ENCODE results near the gene MKNK2. TPM values are rescaled to one million over a fixed set of nuclear protein-coding genes. Genes with fewer than 3 reads are reported as not detected.
A peak's percentile ranks its signal among the peaks of the same experiment; 100 is the strongest.

The MKNK2 gene
- total and polyA plus RNA-seq, 2 of the 13 experiments (the other 11 are each of a cell fraction or from before 2014, with no cell fraction given): 44.9 to 112 TPM

- TF ChIP-seq, protein P1, sequence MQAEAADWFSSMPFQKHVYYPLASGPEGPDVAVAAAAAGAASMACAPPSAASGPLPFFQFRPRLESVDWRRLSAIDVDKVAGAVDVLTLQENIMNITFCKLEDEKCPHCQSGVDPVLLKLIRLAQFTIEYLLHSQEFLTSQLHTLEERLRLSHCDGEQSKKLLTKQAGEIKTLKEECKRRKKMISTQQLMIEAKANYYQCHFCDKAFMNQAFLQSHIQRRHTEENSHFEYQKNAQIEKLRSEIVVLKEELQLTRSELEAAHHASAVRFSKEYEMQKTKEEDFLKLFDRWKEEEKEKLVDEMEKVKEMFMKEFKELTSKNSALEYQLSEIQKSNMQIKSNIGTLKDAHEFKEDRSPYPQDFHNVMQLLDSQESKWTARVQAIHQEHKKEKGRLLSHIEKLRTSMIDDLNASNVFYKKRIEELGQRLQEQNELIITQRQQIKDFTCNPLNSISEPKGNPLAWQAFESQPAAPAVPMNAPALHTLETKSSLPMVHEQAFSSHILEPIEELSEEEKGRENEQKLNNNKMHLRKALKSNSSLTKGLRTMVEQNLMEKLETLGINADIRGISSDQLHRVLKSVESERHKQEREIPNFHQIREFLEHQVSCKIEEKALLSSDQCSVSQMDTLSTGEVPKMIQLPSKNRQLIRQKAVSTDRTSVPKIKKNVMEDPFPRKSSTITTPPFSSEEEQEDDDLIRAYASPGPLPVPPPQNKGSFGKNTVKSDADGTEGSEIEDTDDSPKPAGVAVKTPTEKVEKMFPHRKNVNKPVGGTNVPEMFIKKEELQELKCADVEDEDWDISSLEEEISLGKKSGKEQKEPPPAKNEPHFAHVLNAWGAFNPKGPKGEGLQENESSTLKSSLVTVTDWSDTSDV (CRISPR knock-in tag; IDR thresholded peaks at IDR 0.05): no peak
- TF ChIP-seq MXD4 (CRISPR knock-in tag; IDR thresholded peaks at IDR 0.05) (no peak), SAP130 (CRISPR knock-in tag; IDR thresholded peaks at IDR 0.05; ENCODE audit: low read depth) (0 out of 2 replicates have a peak, but pooled peaks have one; percentile 21), SIN3A (IDR thresholded peaks at IDR 0.05; ENCODE audit: borderline replicate concordance, low read depth, low read length) (no peak), ERF (CRISPR knock-in tag; IDR thresholded peaks at IDR 0.05) (no peak), TSC22D2 (CRISPR knock-in tag; IDR thresholded peaks at IDR 0.05; ENCODE audit: borderline replicate concordance) (no peak), ZNF83 (CRISPR knock-in tag; IDR thresholded peaks at IDR 0.05; ENCODE audit: borderline replicate concordance) (no peak), MAZ (IDR thresholded peaks at IDR 0.05; ENCODE audit: borderline replicate concordance, low read depth, low read length) (no peak), MAZ (CRISPR knock-in tag; IDR thresholded peaks at IDR 0.05; ENCODE audit: low read depth) (peak; percentile 55), ISX (CRISPR knock-in tag; conservative IDR thresholded peaks at IDR 0.05) (no peak), ZNF572 (CRISPR knock-in tag; IDR thresholded peaks at IDR 0.05) (no peak), JUND (CRISPR knock-in tag; IDR thresholded peaks at IDR 0.05) (no peak), ZC3H4 (CRISPR knock-in tag; IDR thresholded peaks at IDR 0.05; ENCODE audit: borderline replicate concordance) (no peak), RCOR2 (CRISPR knock-in tag; IDR thresholded peaks at IDR 0.05) (no peak), NFE2L1 (CRISPR knock-in tag; IDR thresholded peaks at IDR 0.05; ENCODE audit: borderline replicate concordance) (no peak), ZNF597 (CRISPR knock-in tag; IDR thresholded peaks at IDR 0.05) (no peak), ZSCAN25 (CRISPR knock-in tag; IDR thresholded peaks at IDR 0.05) (peak; percentile 97), KAT7 (CRISPR knock-in tag; IDR thresholded peaks at IDR 0.05; ENCODE audit: borderline replicate concordance) (no peak)
- TF ChIP-seq, protein P2, sequence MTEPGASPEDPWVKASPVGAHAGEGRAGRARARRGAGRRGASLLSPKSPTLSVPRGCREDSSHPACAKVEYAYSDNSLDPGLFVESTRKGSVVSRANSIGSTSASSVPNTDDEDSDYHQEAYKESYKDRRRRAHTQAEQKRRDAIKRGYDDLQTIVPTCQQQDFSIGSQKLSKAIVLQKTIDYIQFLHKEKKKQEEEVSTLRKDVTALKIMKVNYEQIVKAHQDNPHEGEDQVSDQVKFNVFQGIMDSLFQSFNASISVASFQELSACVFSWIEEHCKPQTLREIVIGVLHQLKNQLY (CRISPR knock-in tag; IDR thresholded peaks at IDR 0.05): no peak
Measured at GRCh38 chr19:2016041-2016807, 34.8 kb downstream of the MKNK2 start (continued).

Data from HepG2 (cell line).